Nucleus accumbens (tissue), 56 donors: ENCODE results near the gene MED12L.
A peak's percentile ranks its signal among the peaks of the same experiment; 100 is the strongest.
"Not testable (repeated sequence)": the region's sequence is repeated elsewhere in the genome, so short reads cannot be mapped to it uniquely, and the experiment has no call there.

ENCODE experiments used
- DNase-seq, 56 donors: peaks; one replicate each; lab custom pipeline; 2025; lab: John Stamatoyannopoulos, UW

Gene MED12L

DNA sequence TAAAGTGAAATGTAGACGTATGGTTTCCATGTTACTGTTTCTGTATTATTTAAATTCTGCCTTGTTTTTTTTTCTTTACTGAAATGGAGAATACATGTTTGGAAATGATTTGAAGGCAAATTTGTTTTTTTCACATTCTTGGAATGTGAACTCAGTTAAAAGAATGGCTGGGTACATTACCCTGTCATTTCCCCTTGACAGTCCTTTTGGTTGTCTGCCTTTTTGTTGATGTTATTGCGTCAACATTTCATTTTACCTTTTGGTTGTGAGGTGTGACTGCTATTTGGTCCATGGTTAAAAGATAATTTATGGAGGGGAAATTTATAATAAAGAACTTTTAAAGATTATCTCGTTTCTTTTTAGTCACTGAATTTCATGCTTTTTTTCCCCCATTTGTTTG, 120.7 kb downstream of the MED12L start:
- DNase-seq: no peak

DNA sequence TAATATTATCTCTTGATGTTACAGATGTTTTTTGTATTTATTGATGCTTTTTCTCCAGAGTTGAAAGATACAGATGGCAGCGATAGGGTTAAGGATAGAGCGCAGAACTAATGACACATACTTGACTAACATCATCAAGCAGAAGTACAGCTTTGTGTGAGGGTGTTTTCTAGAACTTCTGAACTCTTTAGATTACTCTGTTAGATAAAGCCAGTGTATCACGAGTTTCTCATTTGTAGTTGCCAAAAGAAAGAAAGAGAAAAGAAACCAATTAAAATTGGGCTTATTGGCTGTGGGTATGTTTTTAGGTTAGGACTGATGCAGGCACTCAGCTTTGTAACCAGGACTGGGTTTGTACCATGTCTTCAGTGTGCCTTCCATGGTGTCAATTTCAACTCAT, 124.2 kb downstream of the MED12L start:
- DNase-seq: no peak

DNA sequence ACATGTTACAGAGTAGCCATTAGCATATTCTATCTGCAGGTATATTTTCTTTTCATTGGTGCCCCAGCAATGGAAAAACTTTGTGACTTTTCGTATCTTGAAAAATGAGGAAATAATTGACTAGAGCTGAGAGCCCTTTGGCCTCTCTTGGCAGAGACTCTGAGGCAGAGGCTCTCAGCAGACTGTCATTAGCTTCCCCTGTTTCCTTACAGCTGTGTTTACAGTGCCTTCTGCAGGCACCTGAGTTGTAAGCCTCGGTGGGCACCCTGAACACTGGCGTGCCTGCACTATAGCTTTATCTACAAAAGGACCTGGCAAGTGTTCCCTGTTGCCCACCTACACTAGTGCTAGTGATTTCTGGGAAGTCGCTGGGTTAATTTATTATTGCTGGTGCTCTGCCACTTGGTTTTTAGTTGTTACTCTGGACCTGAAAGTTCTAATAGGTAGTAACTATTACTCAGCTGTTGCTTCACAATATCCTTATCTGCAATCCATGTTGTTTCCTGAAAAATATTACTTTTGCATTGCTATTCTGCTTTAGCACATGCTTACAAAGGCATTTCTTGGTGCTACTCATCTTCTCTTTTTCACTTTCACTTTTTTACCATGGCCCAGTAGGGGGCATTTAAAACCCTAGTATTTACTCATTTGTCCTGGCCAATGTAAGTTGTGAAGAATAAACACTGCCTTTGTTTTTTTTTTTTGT, 125.4 kb downstream of the MED12L start:
- no peak for DNase-seq

DNA sequence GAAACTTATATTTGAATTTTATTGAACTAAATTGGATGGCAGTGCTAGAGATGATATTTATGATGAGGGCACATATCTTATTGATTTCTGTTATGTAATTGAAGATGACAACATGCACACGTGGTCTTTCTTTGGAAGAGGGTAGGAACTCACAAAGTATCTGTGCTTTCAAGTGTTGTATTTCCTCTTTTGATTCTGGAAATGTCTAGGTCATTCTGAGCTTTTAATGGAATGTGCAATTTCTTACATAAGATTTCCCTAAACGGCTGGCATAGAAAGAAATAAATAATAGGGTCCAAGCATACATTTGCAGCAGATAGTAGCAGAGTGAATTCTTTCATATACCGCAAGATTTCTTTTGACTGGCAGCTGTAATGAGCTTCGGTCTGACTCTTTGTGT, 127.7 kb downstream of the MED12L start:
- no peak for DNase-seq

DNA sequence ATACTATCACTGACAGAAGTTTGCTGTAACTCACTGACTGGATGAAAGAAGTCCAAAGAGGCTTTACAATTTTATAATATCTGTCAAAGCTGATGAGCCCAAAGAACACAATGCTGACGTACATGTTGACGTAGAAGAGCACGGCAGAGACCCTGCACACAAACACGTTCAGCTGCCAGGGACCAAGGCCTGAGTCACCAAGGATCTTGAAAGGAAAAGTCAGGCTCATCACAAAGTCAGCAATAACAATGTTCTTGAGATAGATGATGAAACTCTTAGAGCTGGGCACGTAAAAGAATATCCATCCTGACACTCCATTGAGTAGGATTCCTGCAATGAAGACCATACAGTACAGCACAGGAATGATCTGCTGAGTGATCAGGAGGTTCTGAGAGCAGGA, 128.4 kb downstream of the MED12L start:
- DNase-seq: no peak

DNA sequence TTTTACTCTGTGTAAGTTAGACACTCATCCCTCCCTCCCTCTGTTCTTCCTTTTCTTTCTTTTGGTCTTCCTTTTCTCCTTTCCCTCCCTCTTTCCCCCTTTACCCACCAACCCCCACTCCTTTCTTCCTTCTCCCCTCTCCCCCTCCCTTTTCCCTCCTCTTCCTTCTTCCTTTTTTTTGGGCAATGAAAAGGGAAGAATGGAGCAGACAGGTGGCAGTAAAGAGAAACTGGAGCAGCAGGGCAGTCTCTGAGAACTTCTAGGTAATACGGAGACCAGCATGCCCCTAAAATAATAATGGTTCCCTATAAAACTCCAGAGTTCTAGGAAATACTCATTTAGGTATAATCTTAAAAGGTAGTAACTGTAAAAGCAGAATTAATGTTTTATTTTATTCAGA, 129.0 kb downstream of the MED12L start:
- DNase-seq: no peak

DNA sequence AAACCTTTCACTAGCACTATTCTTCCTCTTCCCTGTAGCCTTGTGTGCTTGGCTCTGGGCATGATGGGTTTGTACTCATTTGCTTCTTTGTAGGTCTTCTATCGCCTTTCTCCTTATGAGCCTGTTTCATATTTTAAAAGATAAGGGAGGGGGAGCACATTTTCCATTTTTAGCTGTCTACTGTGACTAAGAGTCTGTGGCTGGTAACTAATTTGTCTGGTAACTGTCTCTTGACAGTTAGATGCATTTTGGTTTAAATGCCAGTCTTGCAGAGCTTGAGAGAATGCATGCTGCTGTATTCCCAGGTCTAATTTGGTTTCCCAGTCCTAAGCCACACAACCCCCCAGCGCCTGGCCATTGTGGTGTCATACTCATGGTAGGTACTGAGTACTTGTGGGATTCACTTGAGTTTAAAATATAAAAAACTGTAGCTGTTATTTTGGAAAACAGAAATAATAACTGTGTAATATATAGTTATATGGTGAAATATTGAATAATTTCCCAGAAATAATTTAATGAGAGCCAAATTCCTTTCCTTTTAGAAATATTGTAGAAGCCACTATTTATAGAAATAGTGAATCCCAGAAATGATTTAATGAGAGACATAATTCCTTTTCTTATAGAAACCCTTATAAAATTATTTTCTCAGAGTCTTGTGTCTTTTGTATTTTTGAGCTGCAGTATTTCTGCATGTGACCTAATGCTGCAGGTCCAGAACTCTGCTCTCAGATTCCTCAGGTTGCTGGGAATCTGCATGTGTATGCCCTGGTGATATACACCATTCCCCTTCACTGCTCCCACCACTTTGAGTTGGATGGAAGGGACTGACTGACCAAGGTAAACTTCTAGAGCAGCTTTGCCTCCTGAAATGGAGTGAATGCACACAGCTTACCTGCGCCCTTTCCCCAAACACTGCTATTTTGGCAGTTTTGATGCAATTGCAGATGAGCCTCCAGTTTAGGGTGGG, 131.5 kb downstream of the MED12L start:
- DNase-seq: no peak

DNA sequence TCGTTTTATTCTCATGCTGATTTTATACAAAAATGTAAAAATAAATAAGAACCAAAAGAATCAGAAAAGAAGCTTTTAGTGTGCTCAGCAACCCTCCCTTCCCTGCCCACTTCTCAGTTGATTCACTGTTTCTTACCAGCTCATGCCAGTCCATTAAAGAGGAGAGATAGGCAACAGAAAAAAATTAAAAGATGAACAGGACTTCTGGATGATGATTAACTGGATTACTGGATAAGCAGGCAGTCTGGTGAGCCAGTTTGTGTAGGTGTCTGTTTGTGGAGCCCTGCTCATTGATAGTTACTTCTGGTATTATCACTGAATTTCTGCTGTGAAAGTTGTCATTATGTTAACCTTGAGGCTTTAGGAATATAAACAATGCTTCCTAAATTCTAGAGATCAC, 132.7 kb downstream of the MED12L start:
- no peak for DNase-seq

DNA sequence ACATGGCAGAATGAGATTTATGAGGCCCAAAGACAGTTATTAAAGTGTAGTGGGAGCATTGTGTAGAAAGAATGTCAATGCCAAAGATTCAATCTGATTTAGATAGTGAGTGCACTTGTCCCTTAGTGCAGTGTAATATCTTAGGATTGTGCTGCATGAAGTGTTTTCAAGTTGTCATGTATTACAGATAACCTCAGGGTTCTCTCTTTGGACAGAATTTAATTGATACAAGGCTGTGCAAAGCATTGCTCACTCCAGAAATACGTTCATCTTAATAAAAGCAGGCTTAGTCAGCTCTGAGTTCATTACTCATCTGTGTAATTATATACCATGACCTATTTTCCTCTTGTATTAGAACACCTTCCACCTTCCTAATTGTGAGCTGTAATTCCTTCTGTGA, 133.6 kb downstream of the MED12L start:
- DNase-seq: no peak

DNA sequence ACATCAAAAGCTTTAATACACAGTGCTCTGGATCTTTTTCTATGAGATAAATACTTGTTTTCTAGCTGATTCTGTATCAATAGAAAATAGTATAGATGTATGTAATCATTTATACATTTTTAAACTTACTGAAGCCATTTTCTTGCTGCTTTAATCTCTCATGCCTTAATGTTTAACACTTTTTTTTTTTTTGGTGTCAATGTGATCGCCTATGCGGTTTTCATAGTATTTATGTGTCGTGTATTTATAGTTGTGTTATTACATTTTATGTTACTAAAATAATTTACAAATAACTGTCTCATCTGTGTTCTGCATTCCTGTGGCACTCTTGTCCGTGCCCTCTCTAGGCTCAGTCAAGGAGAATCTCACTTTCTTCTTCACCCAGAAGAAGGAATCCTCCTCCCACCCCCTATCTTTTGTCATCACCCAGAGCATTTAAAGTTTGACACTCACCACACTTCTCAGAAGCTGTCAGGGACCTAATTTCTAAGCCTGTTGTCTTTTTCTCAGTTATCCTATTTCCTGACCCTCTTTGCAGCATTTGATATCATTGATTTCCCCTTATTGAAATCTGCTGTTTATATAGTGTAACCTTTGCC, 138.9 kb downstream of the MED12L start:
- no peak for DNase-seq

DNA sequence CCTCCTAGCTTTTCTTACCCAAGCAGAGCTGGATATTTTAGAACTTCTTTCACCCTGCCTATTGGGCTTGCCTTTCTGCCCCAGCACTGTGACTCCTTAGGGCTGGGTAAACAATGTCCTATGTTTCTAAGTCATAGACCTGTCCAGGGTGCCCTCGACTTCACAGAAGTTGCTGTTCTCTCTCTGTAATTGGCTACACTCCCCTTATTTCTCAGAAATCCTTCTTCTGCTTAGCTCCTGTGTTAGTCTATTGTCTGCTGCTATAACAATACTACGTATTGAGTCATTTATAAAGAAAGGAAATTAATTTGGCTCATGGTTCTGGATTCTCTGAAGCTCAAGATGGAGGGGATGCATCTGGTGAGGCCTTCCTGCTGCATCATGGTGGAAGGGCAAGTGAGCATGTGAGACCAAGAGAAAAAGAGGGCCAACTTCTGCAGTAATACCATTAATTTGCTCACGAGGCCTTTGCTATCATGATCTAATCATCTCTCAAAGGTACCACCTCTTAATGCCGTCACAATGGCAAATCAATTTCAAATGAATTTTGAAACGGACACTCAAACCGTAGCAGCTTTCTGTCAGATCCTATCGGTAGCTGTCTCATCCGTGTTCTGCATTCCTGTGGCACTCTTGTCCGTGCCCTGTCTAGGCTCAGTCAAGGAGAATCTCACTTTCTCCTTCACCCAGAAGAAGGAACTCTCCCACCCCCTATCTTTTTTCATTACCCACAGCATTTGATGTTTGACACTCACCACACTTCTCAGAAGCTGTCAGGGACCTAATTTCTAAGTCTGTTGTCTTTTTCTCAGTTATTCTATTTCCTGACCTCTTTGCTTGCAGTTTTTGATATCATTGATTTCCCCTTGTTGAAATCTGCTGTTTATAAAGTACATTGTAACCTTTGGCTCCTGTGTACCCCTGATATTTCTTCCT, 139.8 kb downstream of the MED12L start:
- DNase-seq: no peak

DNA sequence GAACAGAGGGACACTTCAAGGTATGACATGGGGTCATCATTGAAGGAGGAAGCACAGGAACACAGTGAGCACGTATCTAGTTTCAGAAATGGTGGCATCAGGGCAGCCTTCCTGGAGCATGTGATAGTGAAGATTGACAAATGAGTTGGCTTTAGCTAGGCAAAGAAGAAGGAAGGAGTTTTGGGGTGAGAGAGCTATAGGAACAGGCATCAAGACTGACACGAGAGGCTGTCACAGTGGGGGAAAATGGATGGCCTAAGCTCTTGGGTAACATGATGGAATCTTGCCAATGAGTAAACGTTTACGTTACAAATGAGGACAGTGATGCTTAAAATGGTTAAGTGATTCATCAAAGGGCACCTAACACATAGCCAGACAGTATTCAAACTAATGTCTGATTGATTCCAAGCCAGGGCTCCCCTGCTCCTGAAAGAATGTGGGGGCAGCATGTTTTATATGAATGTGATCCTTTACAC, 140.7 kb downstream of the MED12L start:
- DNase-seq: no peak

DNA sequence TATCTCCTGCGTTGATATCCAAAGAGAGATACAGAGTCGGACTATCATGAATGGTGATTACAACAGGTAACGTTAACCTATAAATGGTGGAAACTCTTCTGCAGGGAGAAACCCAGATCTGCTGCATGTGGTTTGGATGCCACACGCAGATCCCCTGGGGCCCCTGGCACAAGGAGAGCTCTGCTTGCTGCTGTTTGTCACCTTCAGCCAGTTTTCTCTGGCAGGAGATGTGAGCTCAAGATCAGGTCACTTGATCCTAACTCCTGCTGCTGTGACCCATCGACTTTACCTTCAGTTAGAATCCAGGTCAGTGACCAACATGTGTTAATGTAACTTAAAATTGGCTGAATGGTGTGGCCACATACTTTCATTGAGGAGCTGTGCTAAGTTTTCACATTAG, 141.4 kb downstream of the MED12L start:
- DNase-seq: no peak

DNA sequence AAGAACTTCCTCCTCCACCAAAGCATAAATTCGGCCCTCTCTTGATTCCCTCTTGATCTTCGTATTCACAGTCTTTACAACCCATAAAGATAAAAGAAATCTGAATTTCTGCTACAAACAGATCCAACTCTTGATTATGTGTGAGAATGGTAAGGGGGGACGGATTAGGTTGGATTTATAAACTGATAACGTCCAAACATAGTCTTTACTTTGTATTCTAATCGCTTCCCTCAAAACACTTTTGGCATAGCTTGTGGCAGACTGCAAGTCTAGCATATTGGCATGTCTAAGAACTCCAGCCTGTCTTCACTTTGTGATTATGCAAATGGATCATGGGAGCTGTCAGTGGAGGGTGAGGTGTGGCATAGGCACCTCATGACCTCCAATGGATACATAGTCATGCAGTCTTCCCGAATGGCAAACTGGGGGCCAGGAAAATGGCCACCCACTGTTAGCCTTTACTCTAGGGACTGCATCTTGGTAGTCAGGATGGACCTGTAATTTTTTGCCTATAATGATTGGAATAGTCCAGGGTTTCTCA, 141.9 kb downstream of the MED12L start:
- peak in 1 of 56 donors; percentile 25 for DNase-seq

DNA sequence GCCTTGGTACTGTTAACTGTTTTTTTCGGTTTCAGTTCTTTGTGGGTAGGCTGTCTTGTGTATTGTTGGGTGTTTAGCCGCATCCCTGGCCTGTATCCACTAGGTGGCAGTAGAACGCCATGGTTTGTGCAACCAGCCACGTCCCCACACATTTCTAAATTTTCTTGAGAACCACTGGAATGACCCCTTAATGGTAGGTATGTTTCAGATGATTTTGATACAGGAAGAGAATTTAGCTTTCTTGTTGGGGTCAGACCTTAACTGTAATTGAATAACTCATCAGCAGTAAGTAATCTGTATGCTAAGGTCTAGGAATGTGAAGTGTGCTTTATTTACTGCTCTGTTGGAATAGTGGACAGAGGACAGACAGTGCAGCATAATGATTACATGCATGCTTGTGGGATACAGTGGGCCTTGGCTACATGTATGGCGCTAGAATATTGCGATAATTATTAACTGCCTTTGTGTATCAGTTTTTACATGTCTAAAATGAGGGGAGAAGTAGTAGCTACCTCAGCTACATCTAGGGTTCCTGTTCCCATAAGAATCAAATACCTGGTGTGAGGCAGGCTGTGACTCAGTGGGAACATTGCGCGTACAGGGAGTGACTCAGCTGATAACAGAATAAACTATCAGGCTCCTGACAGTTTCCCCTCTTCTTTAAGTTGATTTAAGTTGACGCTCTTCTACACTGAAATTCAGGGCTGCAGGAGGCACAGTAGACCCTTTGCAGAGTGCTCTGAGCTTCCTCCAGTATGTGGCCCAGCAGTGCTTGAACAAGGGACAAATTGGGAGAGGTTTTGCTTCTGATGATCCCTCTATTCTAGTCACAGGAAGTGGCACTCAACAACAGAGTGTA, 142.6 kb downstream of the MED12L start:
- peak in 50 of 56 donors; percentile 1 to 84 (median 47) for DNase-seq

DNA sequence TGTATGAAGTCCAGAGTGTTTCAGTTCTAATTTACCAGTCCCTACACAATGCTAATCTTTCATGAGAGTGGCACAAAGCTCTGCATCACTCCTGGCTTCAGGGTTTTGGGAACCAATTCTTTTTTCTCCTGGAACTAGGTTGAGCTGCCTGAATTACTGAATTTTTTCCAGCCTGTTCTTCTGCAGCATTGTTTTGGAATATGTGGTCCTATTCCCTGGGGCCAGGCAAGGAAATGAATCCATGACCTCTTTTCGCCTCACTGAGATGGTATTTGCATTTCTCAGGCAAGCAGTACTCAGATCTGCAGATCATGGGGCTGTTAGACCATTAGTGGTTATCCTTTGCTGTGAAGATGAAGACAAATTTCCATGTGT, 143.2 kb downstream of the MED12L start:
- DNase-seq: no peak

DNA sequence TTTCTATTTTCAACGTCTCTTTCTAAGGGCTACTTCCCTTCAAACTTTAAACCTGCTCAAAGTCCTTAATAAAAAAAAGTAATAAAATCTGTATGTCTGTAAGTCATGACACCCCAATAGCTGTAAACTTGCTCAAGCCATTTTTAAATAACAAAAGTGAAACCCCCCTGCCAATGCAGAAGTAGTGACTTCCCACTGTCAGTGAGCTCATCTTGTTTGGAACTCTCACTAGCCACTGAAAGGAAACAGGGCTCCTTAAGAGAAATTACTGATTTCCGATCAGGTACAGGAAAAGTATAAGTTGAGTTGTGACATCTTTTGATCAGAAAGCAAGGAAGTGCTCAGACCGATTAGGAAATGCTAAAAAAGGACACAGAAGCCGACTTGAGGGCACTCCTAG, 145.2 kb downstream of the MED12L start:
- no peak for DNase-seq

DNA sequence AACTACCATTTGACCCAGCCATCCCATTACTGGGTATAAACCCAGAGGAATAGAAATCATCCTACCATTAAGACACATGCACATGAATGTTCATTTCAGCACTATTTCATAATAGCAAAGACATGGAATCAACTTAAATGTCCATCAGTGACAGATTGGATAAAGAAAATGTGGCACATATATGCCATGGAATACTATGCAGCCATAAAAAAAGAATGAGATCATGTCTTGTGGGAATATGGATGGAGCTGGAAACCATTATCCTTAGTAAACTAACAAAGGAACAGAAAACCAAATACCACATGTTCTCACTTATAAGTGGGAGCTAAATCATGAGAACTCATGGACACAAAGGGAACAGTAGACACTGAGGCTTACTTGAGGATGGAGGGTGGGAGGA, 146.9 kb downstream of the MED12L start:
- DNase-seq: not testable (repeated sequence)

DNA sequence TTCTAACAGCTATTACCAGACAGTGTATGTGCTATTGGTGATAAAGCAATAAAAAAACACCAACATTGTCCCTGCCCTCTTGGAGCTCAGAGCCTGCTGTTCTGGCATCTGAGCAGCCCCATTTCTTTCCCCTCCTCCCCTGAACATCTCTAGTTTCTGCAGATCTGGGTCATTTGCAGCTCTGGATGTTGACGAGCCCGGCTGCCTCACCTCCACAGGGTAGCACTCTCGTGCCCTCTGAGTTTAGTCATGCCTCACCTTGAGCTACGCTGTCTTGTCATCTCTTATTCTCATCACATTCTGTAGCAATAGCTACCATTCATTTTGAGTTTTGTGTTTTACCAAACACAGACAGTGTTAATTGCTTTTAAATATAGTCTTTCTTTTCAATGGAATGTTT, 147.5 kb downstream of the MED12L start:
- no peak for DNase-seq
